GM12891 (cell line): ENCODE measurements around the gene SGO1.
"Not testable (repeated sequence)": the region's sequence is repeated elsewhere in the genome, so short reads cannot be mapped to it uniquely, and the experiment has no call there.

Experiments used
- PAX5 ChIP-seq: IDR thresholded peaks from 2 replicates; pipeline ENCODE4 v1.6.1; 2011; ENCODE audit warnings: low read length, moderate library complexity, mild to moderate bottlenecking; ENCODE audit not compliant: insufficient read depth, severe bottlenecking
- POLR2A ChIP-seq: IDR thresholded peaks from 2 replicates; pipeline ENCODE4 v1.6.1; 2011; ENCODE audit warnings: low read depth, low read length, control low read depth

- TF ChIP-seq POLR2A, PAX5: not testable (repeated sequence)
Observed at GRCh38 chr3:20207945-20208344, 21.9 kb upstream of the SGO1 start.
